ENCODE results near the gene DGKG.
A peak's percentile ranks its signal among the peaks of the same experiment; 100 is the strongest.

The DGKG gene

GRCh38 chr3:186138272-186138981 is 223.6 kb downstream of the DGKG start:
- no peak for DNase-seq (ENCODE audit: low read depth in 2 of 2)

- DNase-seq (ENCODE audit: low read depth in 2 of 2) = no peak
Measured at GRCh38 chr3:186137051-186137685, 224.9 kb downstream of the DGKG start.

GRCh38 chr3:186133980-186134379 is 228.1 kb downstream of the DGKG start:
- no peak for DNase-seq (ENCODE audit: low read depth in 2 of 2)

- DNase-seq (ENCODE audit: low read depth in 2 of 2) = no peak
Measured at GRCh38 chr3:186132487-186132886, 229.5 kb downstream of the DGKG start.

GRCh38 chr3:186129206-186129605 is 232.8 kb downstream of the DGKG start:
- DNase-seq (ENCODE audit: low read depth in 2 of 2) = no peak

GRCh38 chr3:186128158-186128557 is 233.9 kb downstream of the DGKG start:
- DNase-seq (ENCODE audit: low read depth in 2 of 2) = no peak

GRCh38 chr3:186127463-186127862 is 234.6 kb downstream of the DGKG start:
- no peak for DNase-seq (ENCODE audit: low read depth in 2 of 2)

GRCh38 chr3:186125118-186125517 is 236.9 kb downstream of the DGKG start:
- DNase-seq (ENCODE audit: low read depth in 2 of 2) = no peak

- no peak for DNase-seq (ENCODE audit: low read depth in 2 of 2)
Measured at GRCh38 chr3:186124592-186124991, 237.4 kb downstream of the DGKG start.

- DNase-seq (ENCODE audit: low read depth in 2 of 2) = no peak
Measured at GRCh38 chr3:186123012-186123411, 239.0 kb downstream of the DGKG start.

GRCh38 chr3:186121968-186122367 is 240.1 kb downstream of the DGKG start:
- DNase-seq (ENCODE audit: low read depth in 2 of 2) = no peak

- no peak for DNase-seq (ENCODE audit: low read depth in 2 of 2)
Measured at GRCh38 chr3:186121278-186121677, 240.8 kb downstream of the DGKG start.

GRCh38 chr3:186119499-186119898 is 242.5 kb downstream of the DGKG start:
- no peak for DNase-seq (ENCODE audit: low read depth in 2 of 2)

GRCh38 chr3:186118692-186119091 is 243.3 kb downstream of the DGKG start:
- DNase-seq (ENCODE audit: low read depth in 2 of 2) = no peak

GRCh38 chr3:186117521-186118134 is 244.4 kb downstream of the DGKG start:
- no peak for DNase-seq (ENCODE audit: low read depth in 2 of 2)

GRCh38 chr3:186115239-186115996 is 246.6 kb downstream of the DGKG start:
- no peak for DNase-seq (ENCODE audit: low read depth in 2 of 2)

- DNase-seq (ENCODE audit: low read depth in 2 of 2) = no peak
Measured at GRCh38 chr3:186110975-186111974, 250.8 kb downstream of the DGKG start.

- no peak for DNase-seq (ENCODE audit: low read depth in 2 of 2)
Measured at GRCh38 chr3:186109897-186110803, 251.9 kb downstream of the DGKG start.

GRCh38 chr3:186108941-186109865 is 252.8 kb downstream of the DGKG start, which contains the start of gene ETV5:
Gene ETV5, minus strand, starts transcription at chr3:186109089. Its CDS starts 3,221 bp downstream, at chr3:186105868.
- DNase-seq (ENCODE audit: low read depth in 2 of 2) = peak; percentile 90 to 92
